GM11168 (cell line): ENCODE data around the gene NGDN.

Experiments
- in situ Hi-C: fragments of 300-500 bp; cut with MboI; formaldehyde crosslinking; loops from one replicate; pipeline ENCODE4 v1.12.0; 2022; ENCODE audit warnings: low sequenced_read_pairs; ENCODE audit not compliant: unreplicated experiment

Gene NGDN

GRCh38 chr14:23465261-23465660 lies 4.2 kb upstream of the NGDN start:
- in situ Hi-C loops: no loop called here

- in situ Hi-C loops: no loop called here
Observed at GRCh38 chr14:23468704-23469126, 788 bp upstream of the NGDN start.

- in situ Hi-C loops: no loop called here
Observed at GRCh38 chr14:23469906-23470403, 452 bp downstream of the NGDN start.

GRCh38 chr14:23470947-23471346 lies 1.4 kb downstream of the NGDN start:
- in situ Hi-C loops: no loop called here

GRCh38 chr14:23478109-23478759 lies 8.7 kb downstream of the NGDN start:
- in situ Hi-C loops: no loop called here

DNA sequence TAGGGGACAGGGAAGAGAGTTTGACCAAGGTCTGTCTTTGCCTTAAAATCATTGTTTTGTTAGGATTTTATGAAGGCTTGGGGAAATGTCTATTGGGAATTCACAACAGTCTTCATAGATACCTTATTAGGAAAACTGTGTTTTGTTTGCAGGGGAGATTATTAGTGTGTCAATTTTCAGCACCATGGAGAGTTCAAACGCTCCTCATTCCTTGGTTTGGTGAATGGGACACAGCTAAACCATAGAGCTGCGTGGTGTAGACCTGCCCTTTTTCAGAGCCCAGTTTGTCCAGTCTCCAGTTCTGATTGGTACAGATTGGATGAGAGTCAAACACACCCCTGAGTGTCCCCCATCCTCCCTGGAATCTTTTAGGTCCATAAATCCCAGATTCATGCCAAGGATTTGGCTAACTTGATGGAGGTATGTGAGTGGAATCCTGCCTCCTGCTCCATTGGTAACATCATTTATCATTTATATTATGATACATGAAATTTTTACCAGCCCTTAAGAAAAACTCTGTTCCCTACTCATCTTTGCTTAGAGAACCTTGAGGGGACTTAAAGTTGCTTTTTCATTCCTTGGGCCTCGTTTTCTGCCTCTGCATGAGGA lies 12.0 kb downstream of the NGDN start:
- in situ Hi-C loops: no loop called here

DNA sequence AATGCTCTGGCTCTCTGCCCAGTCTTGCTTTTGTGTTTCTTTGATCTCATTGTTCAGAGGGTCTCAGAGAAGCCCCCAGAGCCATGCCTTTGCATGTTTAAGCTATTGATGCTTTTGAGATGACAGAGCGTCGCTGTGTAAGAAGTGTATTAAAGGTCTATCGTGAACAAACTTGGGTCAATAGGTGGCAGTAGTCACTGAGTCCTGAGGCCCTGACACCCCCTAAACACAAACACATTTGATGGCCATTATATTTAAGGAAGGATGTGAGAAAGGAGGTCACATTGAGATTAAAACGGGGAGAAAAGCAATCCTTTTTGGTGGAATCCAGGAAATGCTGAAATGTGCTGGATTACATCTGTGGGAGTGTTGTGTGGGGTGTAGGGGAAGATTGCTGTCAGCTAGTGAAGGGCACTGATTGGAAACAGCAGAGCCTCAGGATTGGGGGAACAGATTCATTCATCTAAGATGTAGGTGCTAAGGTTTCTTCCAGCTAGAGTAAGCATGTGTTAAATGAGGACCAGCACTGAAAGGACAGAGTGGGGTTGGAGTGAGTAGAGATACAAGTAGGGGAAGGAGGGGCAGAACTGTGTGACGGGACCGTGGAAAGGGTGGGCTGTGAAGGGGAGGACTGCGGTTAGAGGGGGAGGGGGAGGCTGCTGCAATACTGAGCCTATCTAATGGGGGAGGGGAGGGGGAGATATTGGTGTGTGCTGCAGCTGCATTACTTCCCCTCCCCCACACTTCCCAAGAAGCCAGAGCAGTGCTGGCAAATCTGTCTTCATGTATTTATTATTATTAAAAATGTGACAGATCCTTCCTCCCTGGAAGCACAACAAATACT lies 12.7 kb downstream of the NGDN start:
- in situ Hi-C loops: no loop called here

- in situ Hi-C loops: no loop called here
Observed at GRCh38 chr14:23482823-23483148, 13.3 kb downstream of the NGDN start.

- in situ Hi-C loops: no loop called here
Observed at GRCh38 chr14:23483236-23483854, 13.8 kb downstream of the NGDN start.

GRCh38 chr14:23485326-23485725 lies 15.8 kb downstream of the NGDN start:
- in situ Hi-C loops: loop anchor here (5.0 kb wide), 1 partner anchor 72 kb away; the partner anchor contains the start of gene THTPA

GRCh38 chr14:23486036-23486435 lies 16.5 kb downstream of the NGDN start:
- in situ Hi-C loops: loop anchor here (5.0 kb wide), 1 partner anchor 71 kb away; the partner anchor contains the start of gene THTPA

DNA sequence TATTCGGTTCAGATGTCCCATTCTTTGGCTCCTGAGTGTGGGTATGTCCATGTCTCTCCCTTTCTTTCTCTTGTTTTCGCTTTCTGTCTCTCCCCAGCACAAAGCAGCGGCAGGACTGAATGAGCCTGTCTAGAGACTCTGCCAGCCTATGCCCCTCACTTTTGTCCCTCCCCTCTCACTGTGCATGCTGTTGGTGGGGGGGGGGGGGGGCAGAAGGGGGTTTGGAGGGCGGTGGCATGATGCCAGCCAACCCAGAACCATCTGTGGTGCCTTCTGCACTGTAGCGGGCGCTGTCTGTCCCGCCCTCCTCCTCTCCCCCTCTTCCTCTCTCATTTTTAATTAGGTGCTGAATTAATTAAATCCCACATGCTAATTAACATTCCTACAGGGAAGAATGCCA lies 17.7 kb downstream of the NGDN start:
- in situ Hi-C loops: loop anchor here (5.0 kb wide), 1 partner anchor 70 kb away; the partner anchor contains the start of gene THTPA

DNA sequence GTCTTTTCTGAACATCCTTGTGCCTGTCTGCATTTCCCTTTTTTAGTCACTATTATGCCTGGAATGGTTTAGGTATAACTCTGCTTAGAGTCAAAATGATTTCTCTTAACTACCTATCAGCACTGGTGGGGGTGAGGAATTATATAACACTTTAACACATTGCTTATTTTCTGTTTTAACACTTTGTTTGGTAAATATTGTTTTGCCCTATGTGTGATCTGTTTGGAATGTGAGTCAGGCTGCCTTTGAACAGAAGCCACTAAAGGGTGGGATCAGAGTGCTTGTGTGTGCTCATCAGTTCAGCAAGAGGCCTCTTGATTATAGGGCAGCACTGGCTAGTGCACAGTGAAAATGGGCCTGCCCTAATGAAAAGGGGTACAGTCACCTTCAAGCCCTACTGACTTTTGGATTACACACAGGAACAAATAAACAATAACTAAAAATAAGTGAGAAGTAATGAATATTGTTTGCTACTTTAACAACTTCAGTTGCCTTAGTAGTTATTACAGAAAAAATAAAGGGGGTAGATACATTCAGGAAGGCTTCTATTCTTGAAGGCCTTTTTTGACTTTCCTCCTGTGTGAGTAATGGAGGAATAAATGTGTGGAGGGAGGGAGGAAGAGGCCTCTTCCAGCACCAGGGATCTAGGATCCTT lies 23.2 kb downstream of the NGDN start:
- in situ Hi-C loops: no loop called here

- in situ Hi-C loops: no loop called here
Observed at GRCh38 chr14:23494223-23494622, 24.7 kb downstream of the NGDN start.

- in situ Hi-C loops: no loop called here
Observed at GRCh38 chr14:23512156-23512555, 42.7 kb downstream of the NGDN start.

DNA sequence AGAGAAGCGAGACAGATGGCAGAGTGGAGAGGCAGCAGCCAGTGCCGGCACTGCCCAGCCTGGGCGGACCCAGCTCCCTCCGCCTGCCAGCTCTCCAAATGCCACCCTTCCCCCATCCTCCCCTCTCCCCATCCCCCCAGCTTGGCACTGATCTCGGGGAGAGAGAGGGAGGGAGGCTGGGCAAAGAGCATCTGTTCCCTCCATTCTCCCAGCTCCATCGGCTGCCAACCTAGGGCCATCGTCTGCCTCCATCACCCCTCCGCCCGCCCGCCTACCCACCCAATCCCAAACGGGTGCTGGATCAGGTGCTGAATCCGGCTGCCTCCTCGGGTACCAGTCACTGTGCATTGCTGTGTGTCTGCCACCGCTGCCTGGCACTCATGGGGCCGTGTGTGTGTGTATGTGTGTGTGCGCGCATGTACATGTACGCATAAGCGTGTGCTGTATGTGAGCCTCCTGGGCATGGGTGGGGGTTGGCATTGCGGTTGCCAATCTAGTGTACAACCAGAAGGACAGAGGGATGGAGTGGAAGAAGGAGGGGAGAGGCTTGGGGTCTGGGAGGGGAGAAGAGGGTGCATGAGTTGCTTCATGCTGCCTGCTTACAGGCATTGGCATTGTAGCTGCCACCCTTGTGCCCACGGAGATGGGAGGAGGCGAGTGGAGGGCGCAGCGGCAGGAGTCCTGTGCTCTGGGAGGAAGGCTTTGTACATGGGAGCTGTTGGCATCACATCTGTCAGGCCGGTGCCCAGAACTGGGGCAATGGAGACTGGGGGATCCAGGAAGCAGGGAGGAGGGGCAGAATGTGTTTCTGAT lies 43.7 kb downstream of the NGDN start:
- in situ Hi-C loops: no loop called here

DNA sequence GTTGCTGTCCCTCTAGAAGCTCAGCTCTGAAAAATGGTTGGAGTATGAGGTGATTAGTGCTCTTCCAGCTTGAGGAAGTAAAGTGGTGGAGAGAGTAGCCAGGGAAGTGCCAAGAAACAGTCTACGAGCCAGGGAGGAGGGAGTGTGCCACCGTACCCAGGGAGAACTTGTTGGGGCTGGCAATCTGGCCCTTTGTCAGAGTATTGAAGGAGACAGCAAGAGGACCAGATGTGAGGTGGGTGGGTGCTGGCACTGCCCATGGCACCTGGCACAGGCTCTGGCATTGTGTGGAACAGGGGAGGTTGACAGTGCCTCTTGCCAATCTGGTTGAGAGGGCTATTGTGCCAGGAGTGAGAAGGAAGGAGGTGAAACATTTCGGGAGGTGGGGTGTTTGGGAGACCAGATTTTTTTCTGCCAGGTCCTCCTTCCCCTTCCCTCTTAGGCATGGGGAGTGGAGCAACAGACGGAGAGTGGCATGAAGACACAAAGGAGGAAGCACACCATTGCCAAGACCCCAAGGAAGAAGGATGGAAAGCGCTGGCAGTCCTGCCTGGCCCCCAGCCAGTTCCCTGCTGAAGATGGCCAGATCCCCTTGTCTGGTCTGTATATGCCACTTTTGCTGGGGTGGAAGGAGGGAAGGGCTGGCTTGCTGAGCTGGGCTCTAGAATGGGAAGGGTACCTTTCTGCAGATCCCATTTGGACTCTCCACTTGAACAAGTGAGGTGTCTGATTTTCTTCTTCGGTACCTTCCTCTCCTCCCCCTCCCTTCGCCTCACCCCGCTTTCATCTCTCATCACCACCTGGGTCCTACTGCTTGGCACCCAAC lies 44.5 kb downstream of the NGDN start:
- in situ Hi-C loops: no loop called here

DNA sequence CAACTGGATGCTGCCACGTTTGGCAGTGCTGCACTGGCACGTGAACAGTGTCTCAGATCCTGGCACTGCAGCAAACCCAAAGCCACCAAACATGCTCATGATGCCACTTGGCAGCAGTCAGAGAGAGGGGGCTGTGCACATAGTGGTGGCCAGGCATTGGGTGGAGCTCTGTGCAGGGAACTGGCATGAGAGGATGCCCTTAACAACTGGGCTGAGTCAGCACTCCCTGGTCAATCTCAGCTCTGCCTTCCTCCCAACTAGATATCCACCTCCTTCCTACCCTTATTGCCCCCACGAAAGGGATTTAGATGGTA lies 45.1 kb downstream of the NGDN start:
- in situ Hi-C loops: no loop called here
